Spleen (tissue), 7 donors: ENCODE results near the gene HPS5.

Experiments
- CTCF ChIP-seq, 11 experiments: fragments of 200-600 bp in 7 of 11; fragments of 450-650 bp in 4 of 11; sonication (generic) in 4 of 11; IDR thresholded peaks in 8 of 11; conservative IDR thresholded peaks in 3 of 11; 1 replicate in 7 of 11; 2 replicates in 4 of 11; pipeline versions ENCODE4 v1.4.0 to v1.8.0; 2016 to 2021; ENCODE audit warnings: antibody characterized with exemption in 11 of 11, inconsistent platforms in 4 of 11, mild to moderate bottlenecking in 1 of 11
- POLR2A ChIP-seq, 3 donors: fragments of 450-650 bp; IDR thresholded peaks; one replicate each; pipeline ENCODE4 v1.5.1; 2017; ENCODE audit warnings: antibody characterized with exemption in 3 of 3, mild to moderate bottlenecking in 1 of 3
- donor health status: DM: no; HTN: no; CAD: no; lungs with moderate emphysema.
- donor health status: DM: no; HTN: no; CAD: no.
- donor health status: DM: no; HTN: no; CAD: no.

GRCh38 chr11:18265949-18266348 is 56.0 kb downstream of the HPS5 start, which contains the start of gene SAA1:
- TF ChIP-seq POLR2A (IDR thresholded peaks at IDR 0.05): no peak
- TF ChIP-seq CTCF (IDR thresholded peaks at IDR 0.05 in 8 of 11, conservative IDR thresholded peaks at IDR 0.05 in 3 of 11): no peak
